GM12878 (cell line): ENCODE results near the gene PCDHGA4. TPM values are rescaled to one million over a fixed set of nuclear protein-coding genes. Genes with fewer than 3 reads are reported as not detected.
A peak's percentile ranks its signal among the peaks of the same experiment; 100 is the strongest.

Experiments used
- ATAC-seq: fragments of 200-7000 bp; cut with Tn5 transposase; 3 replicates; pipeline ENCODE4 v1.9.1; 2020; ENCODE audit warnings: mild to moderate bottlenecking, moderate library complexity
- BruUV-seq: library from RNA; stranded (reverse); fragments of 400-500 nt; replicated peaks from 2 replicates; lab custom pipeline; 2021; lab: Mats Ljungman, UMichigan
- CTCF ChIA-PET: fragments of 300-600 bp; sonication (Branson Sonifier 250); formaldehyde crosslinking; extraction: SDS; loops from one replicate; lab custom pipeline; 2021; ENCODE audit warnings: inconsistent platforms; lab: Yijun Ruan, JAX
- POLR2A ChIA-PET: fragments of 350-600 bp; formaldehyde crosslinking; extraction: SDS; loops from one replicate; lab custom pipeline; 2021; ENCODE audit warnings: inconsistent platforms; lab: Charles Lee
- RAD21 ChIA-PET: fragments of 300-600 bp; sonication (Branson Sonifier 250); formaldehyde crosslinking; loops from one replicate; lab custom pipeline; 2023; ENCODE audit warnings: antibody characterized with exemption; ENCODE audit not compliant: unreplicated experiment; lab: Charles Lee
- SMC1A ChIA-PET: fragments of 300-600 bp; sonication (Branson Sonifier 250); formaldehyde crosslinking; loops from one replicate; lab custom pipeline; 2023; ENCODE audit not compliant: unreplicated experiment, uncharacterized antibody; lab: Charles Lee
- DNase-seq: peaks from one replicate; pipeline ENCODE4 v3.0.0-alpha.2; 2011; ENCODE audit warnings: low read depth, low spot score
- FAIRE-seq: peaks from 3 replicates; lab custom pipeline; 2011; peaks lifted over from hg19 to GRCh38; lab: Jason Lieb, UNC
- H2AFZ ChIP-seq: 2 replicates; pipeline ENCODE4 v1.6.0; 2011; ENCODE audit warnings: low read depth, low read length, control low read depth; ENCODE audit not compliant: control insufficient read depth
- H3K27ac ChIP-seq: 2 replicates; pipeline ENCODE4 v1.5.1; 2011; ENCODE audit warnings: control low read depth; ENCODE audit not compliant: control insufficient read depth, insufficient read depth
- H3K27me3 ChIP-seq, 2 experiments: replicated peaks in 1 of 2; 2 replicates each; pipeline versions ENCODE4 v1.6.0 to v1.6.1; 2011; ENCODE audit warnings: low read length in 1 of 2; ENCODE audit not compliant: control insufficient read depth in 2 of 2, insufficient read depth in 2 of 2
- H3K36me3 ChIP-seq, 2 experiments: 2 replicates each; pipeline ENCODE4 v1.5.1; 2011; ENCODE audit warnings: low read length in 1 of 2; ENCODE audit not compliant: control insufficient read depth in 2 of 2, insufficient read depth in 2 of 2
- H3K4me1 ChIP-seq: 2 replicates; pipeline ENCODE4 v1.6.1; 2011; ENCODE audit warnings: mild to moderate bottlenecking, low read length, moderate library complexity, mixed read lengths; ENCODE audit not compliant: control insufficient read depth, insufficient read depth
- H3K4me2 ChIP-seq: 2 replicates; pipeline ENCODE4 v1.6.0; 2011; ENCODE audit warnings: control low read depth; ENCODE audit not compliant: control insufficient read depth, insufficient read depth
- H3K4me3 ChIP-seq: fragments of 200-600 bp; sonication (generic); 2 replicates; pipeline ENCODE4 v1.5.1; 2016
- H3K79me2 ChIP-seq: 2 replicates; pipeline ENCODE4 v1.6.0; 2011; ENCODE audit warnings: low read length; ENCODE audit not compliant: control insufficient read depth, insufficient read depth
- H3K9ac ChIP-seq: 2 replicates; pipeline ENCODE4 v1.8.0; 2011; ENCODE audit warnings: low read length, control low read depth, mixed read lengths; ENCODE audit not compliant: control insufficient read depth, insufficient read depth
- H3K9me3 ChIP-seq: replicated peaks from 3 replicates; pipeline ENCODE4 v1.5.1; 2011; ENCODE audit warnings: mild to moderate bottlenecking, low read length; ENCODE audit not compliant: control insufficient read depth, insufficient read depth
- H4K20me1 ChIP-seq: 2 replicates; pipeline ENCODE4 v1.6.0; 2011; ENCODE audit not compliant: control insufficient read depth, insufficient read depth
- CBFB ChIP-seq: IDR thresholded peaks from 2 replicates; pipeline ENCODE4 v1.6.1; 2016; ENCODE audit warnings: antibody characterized with exemption, low read depth
- CTCF ChIP-seq, 3 experiments: IDR thresholded peaks in 2 of 3; conservative IDR thresholded peaks in 1 of 3; 2 replicates each; pipeline ENCODE4 v1.5.1; 2011; ENCODE audit warnings: low read depth in 3 of 3, low read length in 3 of 3, mild to moderate bottlenecking in 3 of 3, control low read depth in 2 of 3, moderate library complexity in 2 of 3, inconsistent platforms in 1 of 3, mixed read lengths in 1 of 3; ENCODE audit not compliant: control insufficient read depth in 2 of 3, insufficient read depth in 1 of 3; ENCODE audit errors: extremely low read depth in 1 of 3
- RUNX3 ChIP-seq: IDR thresholded peaks from 2 replicates; pipeline ENCODE4 v1.6.1; 2012; ENCODE audit warnings: low read length, inconsistent platforms
- whole genome bisulfite sequencing: methylation state at CpG from one replicate; pipeline ENCODE4 v1.1.6; 2016; ENCODE audit warnings: low lambda C conversion rate; ENCODE audit not compliant: insufficient replicate concordance, insufficient coverage; ENCODE audit errors: missing lambda C conversion rate; 5-methylcytosine and 5-hydroxymethylcytosine counted together
- in situ Hi-C: fragments of 300-500 bp; cut with MboI; formaldehyde crosslinking; loops from 9 replicates; pipeline ENCODE4 v1.14.3; 2018; ENCODE audit warnings: mixed read lengths
- intact Hi-C: fragments of 100-400 bp; cut with micrococcal nuclease; formaldehyde crosslinking; loops from one replicate; pipeline ENCODE4 v1.14.2; 2022; ENCODE audit not compliant: unreplicated experiment
- polyA plus RNA-seq, 11 experiments: library from polyadenylated mRNA; depleted of rRNA in 4 of 11; unstranded in 6 of 11; stranded (reverse) in 5 of 11; fragments of >200 nt; fragmentation: Nextera tagmentation in 4 of 11; fragmentation: Illumina TruSeq in 1 of 11; extraction: Ambion mirVana in 4 of 11; extraction: Trizol in 1 of 11; gene quantifications; 1 replicate in 1 of 11; 2 replicates in 10 of 11; pipeline versions ENCODE4 v1.2.1 to v1.2.3, GENCODE V29; 2011 to 2016; ENCODE audit warnings: inconsistent platforms in 2 of 11, missing spikeins in 2 of 11, low read depth in 1 of 11
- total RNA-seq, 4 experiments: library from RNA; depleted of rRNA in 3 of 4; stranded (reverse); fragments of >200 nt in 3 of 4; fragmentation: Illumina TruSeq in 1 of 4; extraction: Trizol in 1 of 4; gene quantifications; 2 replicates each; pipeline versions ENCODE4 v1.2.1 to v1.2.3, GENCODE V29; 2013 to 2021

Gene PCDHGA4
- total and polyA plus RNA-seq, 10 of the 15 experiments (the other 5 are each of a cell fraction or from before 2014, with no cell fraction given) = 0.09 to 0.17 (median 0.13) TPM; not detected in 3

- TF ChIP-seq CTCF (IDR thresholded peaks at IDR 0.05 in 2 of 3, conservative IDR thresholded peaks at IDR 0.05 in 1 of 3; ENCODE audit: control insufficient read depth in 2 of 3, extremely low read depth in 1 of 3, insufficient read depth in 1 of 3, low read depth in 3 of 3, low read length in 3 of 3) = peak; percentile 40 to 71 (median 61); a peak in 5 of 6 replicates
These were observed 28.6 kb upstream of the PCDHGA4 start (continued) for GRCh38 chr5:141326088-141326854.

- POLR2A ChIA-PET = interaction anchor here (0.6 kb wide), 1 partner anchor 11 kb away, joined by 3 read pairs; no protein-coding TSS in a partner anchor
- SMC1A ChIA-PET = interaction anchor here (1.2 to 1.5 kb wide), 4 partner anchors 8 to 102 kb away, joined by 3 to 5 read pairs (median 3); partner anchors contain the start of genes PCDHGA12, PCDHGA2, PCDHGA3 and TAF7
- intact Hi-C loops = no loop called here
These were observed 26.6 kb upstream of the PCDHGA4 start for GRCh38 chr5:141328231-141328630.

More at GRCh38 chr5:141328231-141328630, 26.6 kb upstream of the PCDHGA4 start:
- no peak overlapping the region for H3K4me2 ChIP-seq
- DNase-seq = no peak
- H2AFZ ChIP-seq = no peak overlapping the region
- H3K4me3 ChIP-seq = no peak overlapping the region
- ATAC-seq = no peak
- in situ Hi-C loops = loop anchor here (10.0 kb wide), 1 partner anchor 237 kb away; no protein-coding TSS in a partner anchor
- no peaks in the 10 kb centered on the region for H3K79me2 ChIP-seq
- CTCF ChIA-PET = interaction anchor here (1.5 kb wide), 2 partner anchors 12 to 14 kb away, joined by 3 to 4 read pairs; no protein-coding TSS in a partner anchor
- WGBS = 26% methylated on average over 8 of the region's 8 CpGs
- no peaks in the 10 kb centered on the region; a peak in 1 of 4 replicates for H3K27me3 ChIP-seq
- H3K36me3 ChIP-seq = no peaks in the 10 kb centered on the region
- no peaks in the 10 kb centered on the region for H3K4me1 ChIP-seq
- no peak overlapping the region for H3K9ac ChIP-seq
- peaks cover 5% of the 10 kb centered on the region; the same call in 2 of the 3 replicates for H3K9me3 ChIP-seq
- BruUV-seq = no TSS peak
- no peak overlapping the region for H3K27ac ChIP-seq
- no peak for FAIRE-seq
- H4K20me1 ChIP-seq = no peaks in the 10 kb centered on the region
- RAD21 ChIA-PET = interaction anchor here (0.6 to 1.2 kb wide), 2 partner anchors 93 to 343 kb away, joined by 3 to 5 read pairs; partner anchors contain the start of gene PCDHGA11
- TF ChIP-seq RUNX3 (peak; percentile 21; the same call in 1 of the 2 replicates), CBFB (no peak)
- TF ChIP-seq, all 136 proteins: peak for 1
